ENCODE results near the gene NR4A3. TPM values are rescaled to one million over a fixed set of nuclear protein-coding genes. Genes with fewer than 3 reads are reported as not detected.

Gene NR4A3
- total and polyA plus RNA-seq, 2 of the 13 experiments (the other 11 are each of a cell fraction or from before 2014, with no cell fraction given): 0.02 to 0.09 TPM

GRCh38 chr9:99824378-99825171, 2.9 kb downstream of the NR4A3 start (continued):
- no peak for TF ChIP-seq KIAA2018 (CRISPR knock-in tag; IDR thresholded peaks at IDR 0.05; ENCODE audit: borderline replicate concordance)
- no peak for TF ChIP-seq PRDM10 (CRISPR knock-in tag; IDR thresholded peaks at IDR 0.05; ENCODE audit: low read depth)
- no peak for TF ChIP-seq SMYD3 (CRISPR knock-in tag; IDR thresholded peaks at IDR 0.05)
- TF ChIP-seq ZFP36L1 (CRISPR knock-in tag; IDR thresholded peaks at IDR 0.05): no peak
- no peak for TF ChIP-seq ELK4 (CRISPR knock-in tag; IDR thresholded peaks at IDR 0.05; ENCODE audit: borderline replicate concordance)
- TF ChIP-seq FOSL1 (CRISPR knock-in tag; IDR thresholded peaks at IDR 0.05; ENCODE audit: borderline replicate concordance): no peak
- TF ChIP-seq YEATS2 (CRISPR knock-in tag; IDR thresholded peaks at IDR 0.05; ENCODE audit: borderline replicate concordance): no peak
- TF ChIP-seq ZNF7 (CRISPR knock-in tag; IDR thresholded peaks at IDR 0.05): no peak
- TF ChIP-seq HOXA3 (CRISPR knock-in tag; IDR thresholded peaks at IDR 0.05): peak; percentile 12; the same call in 1 of the 2 replicates
- no peak for TF ChIP-seq NKX3-1 (CRISPR knock-in tag; IDR thresholded peaks at IDR 0.05)
- TF ChIP-seq ZMYM4 (CRISPR knock-in tag; IDR thresholded peaks at IDR 0.05): no peak
- no peak for TF ChIP-seq HINFP (CRISPR knock-in tag; IDR thresholded peaks at IDR 0.05; ENCODE audit: low read depth)

All from HepG2 (cell line).